HepG2 (cell line): ENCODE results near the gene DPM1. TPM values are rescaled to one million over a fixed set of nuclear protein-coding genes. Genes with fewer than 3 reads are reported as not detected.

ENCODE experiments used
- MTF2 ChIP-seq: sonication (generic); formaldehyde crosslinking; IDR thresholded peaks from 2 replicates; pipeline ENCODE4 v1.5.0; 2020; ENCODE audit warnings: missing genetic modification reagents, borderline replicate concordance
- MXD4 ChIP-seq: IDR thresholded peaks from 2 replicates; pipeline ENCODE4 v1.6.1; 2016; ENCODE audit warnings: mild to moderate bottlenecking, missing biosample characterization, missing genetic modification reagents
- NAIF1 ChIP-seq: sonication (generic); formaldehyde crosslinking; IDR thresholded peaks from 2 replicates; pipeline ENCODE4 v1.5.0; 2020; ENCODE audit warnings: mild to moderate bottlenecking, missing genetic modification reagents, borderline replicate concordance
- PRDM10 ChIP-seq: sonication (generic); formaldehyde crosslinking; IDR thresholded peaks from 2 replicates; pipeline ENCODE4 v1.4.0; 2020; ENCODE audit warnings: low read depth, missing genetic modification reagents
- SMAD3 ChIP-seq: sonication (generic); formaldehyde crosslinking; IDR thresholded peaks from 2 replicates; pipeline ENCODE4 v1.4.0; 2020; ENCODE audit warnings: missing genetic modification reagents
- TBP ChIP-seq: sonication (generic); formaldehyde crosslinking; IDR thresholded peaks from 2 replicates; pipeline ENCODE4 v1.5.0; 2020; ENCODE audit warnings: missing genetic modification reagents
- YY1 ChIP-seq: IDR thresholded peaks from 2 replicates; pipeline ENCODE4 v1.6.1; 2011; ENCODE audit warnings: low read length, low read depth, moderate library complexity, mild to moderate bottlenecking; ENCODE audit not compliant: insufficient read depth, insufficient replicate concordance
- ZNF160 ChIP-seq: sonication (generic); formaldehyde crosslinking; IDR thresholded peaks from 2 replicates; pipeline ENCODE4 v1.8.0; 2022; ENCODE audit warnings: mild to moderate bottlenecking, inconsistent platforms, missing genetic modification reagents
- ZNF616 ChIP-seq: sonication (generic); formaldehyde crosslinking; IDR thresholded peaks from 2 replicates; pipeline ENCODE4 v1.5.0; 2020; ENCODE audit warnings: low read depth, mild to moderate bottlenecking, missing genetic modification reagents
- ZNF710 ChIP-seq: sonication (generic); formaldehyde crosslinking; IDR thresholded peaks from 2 replicates; pipeline ENCODE4 v1.5.0; 2020; ENCODE audit warnings: mild to moderate bottlenecking, missing genetic modification reagents, borderline replicate concordance
- ZNF773 ChIP-seq: sonication (generic); formaldehyde crosslinking; IDR thresholded peaks from 2 replicates; pipeline ENCODE4 v1.4.0; 2020; ENCODE audit warnings: missing genetic modification reagents, borderline replicate concordance
- ZNF788 ChIP-seq: sonication (generic); formaldehyde crosslinking; IDR thresholded peaks from 2 replicates; pipeline ENCODE4 v1.5.0; 2020; ENCODE audit warnings: mild to moderate bottlenecking, missing genetic modification reagents, borderline replicate concordance
- polyA plus RNA-seq, 8 experiments: library from polyadenylated mRNA; depleted of rRNA in 3 of 8; stranded (reverse) in 7 of 8; unstranded in 1 of 8; fragments of >200 nt; fragmentation: Illumina TruSeq in 4 of 8; extraction: Trizol in 4 of 8; gene quantifications; 2 replicates each; pipeline versions ENCODE4 v1.2.1 to v1.2.3, GENCODE V29; 2011 to 2016; ENCODE audit warnings: low read depth in 4 of 8, missing spikeins in 1 of 8, mixed read lengths in 1 of 8; ENCODE audit not compliant: insufficient read depth in 1 of 8
- total RNA-seq, 5 experiments: library from RNA; depleted of rRNA; stranded (reverse); fragments of >200 nt; fragmentation: Illumina TruSeq; extraction: Trizol; gene quantifications; 2 replicates each; pipeline ENCODE4 v1.2.3, GENCODE V29; 2016; ENCODE audit warnings: low read depth in 1 of 5
- TF ChIP-seq, protein P1 (sequence below): sonication (generic); formaldehyde crosslinking; IDR thresholded peaks from 2 replicates; pipeline ENCODE4 v1.8.0; 2022; ENCODE audit warnings: missing genetic modification reagents, mild to moderate bottlenecking, moderate library complexity, borderline replicate concordance
- TF ChIP-seq, protein P2 (sequence below): sonication (generic); formaldehyde crosslinking; IDR thresholded peaks from 2 replicates; pipeline ENCODE4 v1.4.0; 2020; ENCODE audit warnings: mild to moderate bottlenecking, missing genetic modification reagents

DPM1 gene
- total and polyA plus RNA-seq, 2 of the 13 experiments (the other 11 are each of a cell fraction or from before 2014, with no cell fraction given) = 83.2 to 161 TPM

DNA sequence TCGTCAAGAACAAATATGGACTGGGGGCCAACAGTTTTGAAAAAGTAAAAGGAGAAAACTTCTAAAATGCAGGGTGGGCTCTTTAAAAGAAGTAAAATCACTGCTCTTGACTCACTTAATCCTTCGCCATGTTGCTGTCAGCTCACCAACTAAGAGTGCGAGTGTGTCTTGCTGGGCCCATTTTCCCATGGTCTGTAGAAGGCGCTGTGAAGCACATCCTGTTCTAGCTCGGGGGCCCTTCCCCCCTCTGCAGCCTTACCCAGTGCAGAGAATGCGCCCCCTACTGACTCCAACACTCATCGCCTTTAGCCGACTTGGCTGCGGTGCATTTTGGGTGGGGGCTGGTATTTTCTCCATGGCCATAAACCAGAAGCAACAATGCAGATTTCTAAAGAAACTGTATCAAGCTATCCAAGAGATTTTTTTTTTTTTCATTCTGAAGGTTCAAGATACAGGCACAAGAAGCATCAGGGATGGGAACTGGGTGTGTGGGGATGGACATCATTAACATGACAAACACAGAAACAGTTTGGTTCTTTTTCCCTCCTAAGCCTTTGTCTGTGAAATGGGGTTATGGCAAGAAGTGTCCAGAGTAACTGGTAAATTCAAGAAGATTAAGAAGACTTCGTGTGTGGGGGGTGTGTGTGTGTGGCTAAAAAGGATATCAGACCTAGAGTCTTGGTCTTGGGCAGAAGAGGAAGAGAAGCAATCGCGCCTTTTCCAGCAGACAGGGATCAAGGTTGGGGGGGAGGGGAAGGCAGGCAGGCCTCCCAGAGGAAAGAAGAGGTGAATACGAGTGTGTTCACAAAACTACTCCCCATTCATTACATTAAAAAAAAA lies 28.8 kb downstream of the DPM1 start (continued):
- TF ChIP-seq PRDM10 (CRISPR knock-in tag) (peak; percentile 90), ZNF160 (no peak), ZNF710 (peak; percentile 76; the same call in 1 of the 2 replicates), ZNF788 (CRISPR knock-in tag) (peak; percentile 95; the same call in 1 of the 2 replicates), MTF2 (CRISPR knock-in tag) (peak; percentile 54; the same call in 1 of the 2 replicates), SMAD3 (CRISPR knock-in tag) (peak; percentile 89), NAIF1 (no peak), ZNF616 (0 out of 2 replicates have a peak, but pooled peaks have one; percentile 50), YY1 (peak; percentile 87), MXD4 (no peak; the same call in none of the 2 replicates), ZNF773 (CRISPR knock-in tag) (no peak), TBP (CRISPR knock-in tag) (no peak)
- TF ChIP-seq, protein P1, sequence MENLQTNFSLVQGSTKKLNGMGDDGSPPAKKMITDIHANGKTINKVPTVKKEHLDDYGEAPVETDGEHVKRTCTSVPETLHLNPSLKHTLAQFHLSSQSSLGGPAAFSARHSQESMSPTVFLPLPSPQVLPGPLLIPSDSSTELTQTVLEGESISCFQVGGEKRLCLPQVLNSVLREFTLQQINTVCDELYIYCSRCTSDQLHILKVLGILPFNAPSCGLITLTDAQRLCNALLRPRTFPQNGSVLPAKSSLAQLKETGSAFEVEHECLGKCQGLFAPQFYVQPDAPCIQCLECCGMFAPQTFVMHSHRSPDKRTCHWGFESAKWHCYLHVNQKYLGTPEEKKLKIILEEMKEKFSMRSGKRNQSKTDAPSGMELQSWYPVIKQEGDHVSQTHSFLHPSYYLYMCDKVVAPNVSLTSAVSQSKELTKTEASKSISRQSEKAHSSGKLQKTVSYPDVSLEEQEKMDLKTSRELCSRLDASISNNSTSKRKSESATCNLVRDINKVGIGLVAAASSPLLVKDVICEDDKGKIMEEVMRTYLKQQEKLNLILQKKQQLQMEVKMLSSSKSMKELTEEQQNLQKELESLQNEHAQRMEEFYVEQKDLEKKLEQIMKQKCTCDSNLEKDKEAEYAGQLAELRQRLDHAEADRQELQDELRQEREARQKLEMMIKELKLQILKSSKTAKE (CRISPR knock-in tag) = no peak
- TF ChIP-seq, protein P2, sequence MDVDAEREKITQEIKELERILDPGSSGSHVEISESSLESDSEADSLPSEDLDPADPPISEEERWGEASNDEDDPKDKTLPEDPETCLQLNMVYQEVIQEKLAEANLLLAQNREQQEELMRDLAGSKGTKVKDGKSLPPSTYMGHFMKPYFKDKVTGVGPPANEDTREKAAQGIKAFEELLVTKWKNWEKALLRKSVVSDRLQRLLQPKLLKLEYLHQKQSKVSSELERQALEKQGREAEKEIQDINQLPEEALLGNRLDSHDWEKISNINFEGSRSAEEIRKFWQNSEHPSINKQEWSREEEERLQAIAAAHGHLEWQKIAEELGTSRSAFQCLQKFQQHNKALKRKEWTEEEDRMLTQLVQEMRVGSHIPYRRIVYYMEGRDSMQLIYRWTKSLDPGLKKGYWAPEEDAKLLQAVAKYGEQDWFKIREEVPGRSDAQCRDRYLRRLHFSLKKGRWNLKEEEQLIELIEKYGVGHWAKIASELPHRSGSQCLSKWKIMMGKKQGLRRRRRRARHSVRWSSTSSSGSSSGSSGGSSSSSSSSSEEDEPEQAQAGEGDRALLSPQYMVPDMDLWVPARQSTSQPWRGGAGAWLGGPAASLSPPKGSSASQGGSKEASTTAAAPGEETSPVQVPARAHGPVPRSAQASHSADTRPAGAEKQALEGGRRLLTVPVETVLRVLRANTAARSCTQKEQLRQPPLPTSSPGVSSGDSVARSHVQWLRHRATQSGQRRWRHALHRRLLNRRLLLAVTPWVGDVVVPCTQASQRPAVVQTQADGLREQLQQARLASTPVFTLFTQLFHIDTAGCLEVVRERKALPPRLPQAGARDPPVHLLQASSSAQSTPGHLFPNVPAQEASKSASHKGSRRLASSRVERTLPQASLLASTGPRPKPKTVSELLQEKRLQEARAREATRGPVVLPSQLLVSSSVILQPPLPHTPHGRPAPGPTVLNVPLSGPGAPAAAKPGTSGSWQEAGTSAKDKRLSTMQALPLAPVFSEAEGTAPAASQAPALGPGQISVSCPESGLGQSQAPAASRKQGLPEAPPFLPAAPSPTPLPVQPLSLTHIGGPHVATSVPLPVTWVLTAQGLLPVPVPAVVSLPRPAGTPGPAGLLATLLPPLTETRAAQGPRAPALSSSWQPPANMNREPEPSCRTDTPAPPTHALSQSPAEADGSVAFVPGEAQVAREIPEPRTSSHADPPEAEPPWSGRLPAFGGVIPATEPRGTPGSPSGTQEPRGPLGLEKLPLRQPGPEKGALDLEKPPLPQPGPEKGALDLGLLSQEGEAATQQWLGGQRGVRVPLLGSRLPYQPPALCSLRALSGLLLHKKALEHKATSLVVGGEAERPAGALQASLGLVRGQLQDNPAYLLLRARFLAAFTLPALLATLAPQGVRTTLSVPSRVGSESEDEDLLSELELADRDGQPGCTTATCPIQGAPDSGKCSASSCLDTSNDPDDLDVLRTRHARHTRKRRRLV (CRISPR knock-in tag) = no peak; the same call in 1 of the 2 replicates
